K562 (cell line): ENCODE results near the gene SREBF1. TPM values are rescaled to one million over a fixed set of nuclear protein-coding genes. Genes with fewer than 3 reads are reported as not detected.

Experiments
- ATAC-seq: fragments of 200-7000 bp; cut with Tn5 transposase; 3 replicates; pipeline ENCODE4 v1.9.1; 2020; ENCODE audit warnings: moderate library complexity
- BruUV-seq: library from RNA; stranded (reverse); fragments of 400-500 nt; replicated peaks from 2 replicates; lab custom pipeline; 2021; lab: Mats Ljungman, UMichigan
- CTCF ChIA-PET: fragments of 300-600 bp; formaldehyde crosslinking; extraction: SDS; loops from one replicate; lab custom pipeline; 2021; ENCODE audit warnings: low intra/inter-chr PET ratio; lab: Yijun Ruan, JAX
- POLR2A ChIA-PET: fragments of 300-600, 350-650 bp; sonication (Branson Sonifier 250); formaldehyde crosslinking; extraction: SDS; loops from one replicate; lab custom pipeline; 2021; ENCODE audit warnings: antibody characterized with exemption, inconsistent platforms; lab: Yijun Ruan, JAX
- DNase-seq, 4 experiments: peaks; one replicate each; pipeline versions ENCODE4 v3.0.0 to v3.0.0-alpha.2; 2011 to 2018; ENCODE audit warnings: low spot score in 3 of 4, mixed read lengths in 3 of 4; ENCODE audit errors: extremely low read depth in 1 of 4
- FAIRE-seq: peaks from 2 replicates; lab custom pipeline; 2011; peaks lifted over from hg19 to GRCh38; lab: Jason Lieb, UNC
- H2AFZ ChIP-seq: 2 replicates; pipeline ENCODE4 v1.6.0; 2011; ENCODE audit warnings: low read depth, low read length, control low read depth, inconsistent platforms
- H3K27ac ChIP-seq: fragments of 200-600 bp; 3 replicates; pipeline ENCODE4 v1.8.0; 2011; ENCODE audit warnings: low read depth, mild to moderate bottlenecking, control low read depth, inconsistent platforms, low read length, moderate library complexity, mixed read lengths; ENCODE audit errors: extremely low read depth
- H3K27me3 ChIP-seq, 2 experiments: fragments of 300-600 bp in 1 of 2; 2 replicates in 1 of 2; 3 replicates in 1 of 2; pipeline versions ENCODE4 v1.6.0 to v1.8.0; 2011; ENCODE audit warnings: inconsistent platforms in 2 of 2, low read length in 2 of 2, mild to moderate bottlenecking in 1 of 2, mixed read lengths in 1 of 2, moderate library complexity in 1 of 2; ENCODE audit not compliant: control insufficient read depth in 2 of 2, insufficient read depth in 2 of 2
- H3K36me3 ChIP-seq: fragments of 300-600 bp; 3 replicates; pipeline ENCODE4 v1.8.0; 2011; ENCODE audit warnings: mild to moderate bottlenecking, low read length, inconsistent platforms; ENCODE audit not compliant: control insufficient read depth, insufficient read depth
- H3K4me1 ChIP-seq, 2 experiments: fragments of 200-600 bp in 1 of 2; replicated peaks in 1 of 2; 2 replicates in 1 of 2; 3 replicates in 1 of 2; pipeline versions ENCODE4 v1.5.1 to v1.8.0; 2011; ENCODE audit warnings: inconsistent platforms in 2 of 2, low read length in 2 of 2, mild to moderate bottlenecking in 1 of 2, mixed read lengths in 1 of 2, moderate library complexity in 1 of 2; ENCODE audit not compliant: control insufficient read depth in 2 of 2, insufficient read depth in 2 of 2
- H3K4me2 ChIP-seq: 2 replicates; pipeline ENCODE4 v1.6.1; 2011; ENCODE audit warnings: low read length, control low read depth, inconsistent platforms, mixed read lengths; ENCODE audit not compliant: insufficient read depth
- H3K4me3 ChIP-seq: fragments of 200-600 bp; sonication (generic), shearing (Covaris generic); 2 replicates; pipeline ENCODE4 v1.5.1; 2016; ENCODE audit warnings: control low read depth, inconsistent platforms
- H3K79me2 ChIP-seq: fragments of 200-600 bp; 3 replicates; pipeline ENCODE4 v1.8.0; 2011; ENCODE audit warnings: low read length, inconsistent platforms; ENCODE audit not compliant: control insufficient read depth, insufficient read depth
- H3K9ac ChIP-seq, 2 experiments: 2 replicates each; pipeline versions ENCODE4 v1.6.0 to v1.6.1; 2011; ENCODE audit warnings: low read depth in 2 of 2, low read length in 2 of 2, control low read depth in 1 of 2, inconsistent platforms in 1 of 2, mild to moderate bottlenecking in 1 of 2, mixed read lengths in 1 of 2; ENCODE audit not compliant: insufficient read depth in 1 of 2
- H3K9me1 ChIP-seq: one replicate; pipeline ENCODE4 v1.6.0; 2011; ENCODE audit warnings: inconsistent platforms, mild to moderate bottlenecking, low read length, moderate library complexity; ENCODE audit not compliant: control insufficient read depth, insufficient read depth
- H3K9me3 ChIP-seq: replicated peaks from 2 replicates; pipeline ENCODE4 v1.5.1; 2011; ENCODE audit warnings: low read depth, low read length, inconsistent platforms; ENCODE audit not compliant: control insufficient read depth, insufficient read depth
- H4K20me1 ChIP-seq: replicated peaks from 2 replicates; pipeline ENCODE4 v1.6.1; 2011; ENCODE audit warnings: low read length, inconsistent platforms, mixed read lengths; ENCODE audit not compliant: control insufficient read depth, insufficient read depth
- BRD9 ChIP-seq: fragments of 450-650 bp; IDR thresholded peaks from 2 replicates; pipeline ENCODE4 v1.6.1; 2018; ENCODE audit warnings: low read depth; ENCODE audit not compliant: partially characterized antibody
- KAT7 ChIP-seq: sonication (generic); formaldehyde crosslinking; IDR thresholded peaks from 2 replicates; pipeline ENCODE4 v1.8.0; 2022; ENCODE audit warnings: missing genetic modification reagents, mild to moderate bottlenecking, borderline replicate concordance
- KDM1A ChIP-seq, 2 experiments: fragments of 450-650 bp; IDR thresholded peaks; 2 replicates each; pipeline ENCODE4 v1.6.1; 2016; ENCODE audit warnings: mild to moderate bottlenecking in 2 of 2
- KLF13 ChIP-seq: fragments of 450-650 bp; IDR thresholded peaks from 2 replicates; pipeline ENCODE4 v1.6.1; 2016; ENCODE audit warnings: missing genetic modification characterization, low read depth, mild to moderate bottlenecking, missing compliant biosample characterization, moderate library complexity, borderline replicate concordance
- POLR2AphosphoS5 ChIP-seq: IDR thresholded peaks from 2 replicates; pipeline ENCODE4 v1.6.1; 2011; ENCODE audit warnings: mild to moderate bottlenecking, low read depth, low read length, moderate library complexity; ENCODE audit not compliant: control insufficient read depth, insufficient read depth
- RBM25 ChIP-seq: fragments of 200-400 bp; formaldehyde crosslinking; IDR thresholded peaks from 2 replicates; pipeline ENCODE4 v1.6.1; 2018; ENCODE audit warnings: low read length, low read depth, moderate library complexity; ENCODE audit not compliant: severe bottlenecking
- ZFPM2 ChIP-seq: fragments of 250-450 bp; sonication (Bioruptor Pico); IDR thresholded peaks from 2 replicates; pipeline ENCODE4 v1.5.1; 2022; ENCODE audit warnings: mild to moderate bottlenecking
- WGBS: fragments of 100-300 bp; shearing (Covaris generic); methylation state at CpG from one replicate; pipeline ENCODE4 v1.1.6; 2016; ENCODE audit warnings: low coverage, mixed read lengths; ENCODE audit not compliant: insufficient coverage; ENCODE audit errors: missing lambda C conversion rate; 5-methylcytosine and 5-hydroxymethylcytosine counted together
- in situ Hi-C: fragments of 300-500 bp; cut with MboI; formaldehyde crosslinking; loops from 4 replicates; pipeline ENCODE4 v1.15.0; 2018; ENCODE audit warnings: inconsistent platforms, mixed read lengths
- intact Hi-C: fragments of 100-400 bp; cut with micrococcal nuclease; formaldehyde crosslinking; loops from 2 replicates; pipeline ENCODE4 v1.14.2; 2022
- polyA plus RNA-seq, 8 experiments: library from polyadenylated mRNA; depleted of rRNA in 4 of 8; stranded (reverse) in 5 of 8; unstranded in 3 of 8; fragments of >200 nt; fragmentation: Nextera tagmentation in 2 of 8; fragmentation: Illumina TruSeq in 1 of 8; extraction: Ambion mirVana in 2 of 8; extraction: Trizol in 1 of 8; gene quantifications; 2 replicates each; pipeline versions ENCODE4 v1.2.1 to v1.2.3, GENCODE V29; 2011 to 2014; ENCODE audit warnings: inconsistent platforms in 1 of 8, missing spikeins in 1 of 8
- total RNA-seq, 7 experiments: library from RNA; depleted of rRNA in 6 of 7; stranded (reverse); fragments of >200 nt in 6 of 7; fragmentation: Illumina TruSeq in 2 of 7; extraction: Trizol in 2 of 7; gene quantifications; 2 replicates each; pipeline versions ENCODE4 v1.2.1 to v1.2.3, GENCODE V29; 2011 to 2021; ENCODE audit warnings: low replicate concordance in 1 of 7

SREBF1 gene
- total and polyA plus RNA-seq, 9 of the 15 experiments (the other 6 are each of a cell fraction or from before 2014, with no cell fraction given) = 1.6 to 169 (median 69.4) TPM

DNA sequence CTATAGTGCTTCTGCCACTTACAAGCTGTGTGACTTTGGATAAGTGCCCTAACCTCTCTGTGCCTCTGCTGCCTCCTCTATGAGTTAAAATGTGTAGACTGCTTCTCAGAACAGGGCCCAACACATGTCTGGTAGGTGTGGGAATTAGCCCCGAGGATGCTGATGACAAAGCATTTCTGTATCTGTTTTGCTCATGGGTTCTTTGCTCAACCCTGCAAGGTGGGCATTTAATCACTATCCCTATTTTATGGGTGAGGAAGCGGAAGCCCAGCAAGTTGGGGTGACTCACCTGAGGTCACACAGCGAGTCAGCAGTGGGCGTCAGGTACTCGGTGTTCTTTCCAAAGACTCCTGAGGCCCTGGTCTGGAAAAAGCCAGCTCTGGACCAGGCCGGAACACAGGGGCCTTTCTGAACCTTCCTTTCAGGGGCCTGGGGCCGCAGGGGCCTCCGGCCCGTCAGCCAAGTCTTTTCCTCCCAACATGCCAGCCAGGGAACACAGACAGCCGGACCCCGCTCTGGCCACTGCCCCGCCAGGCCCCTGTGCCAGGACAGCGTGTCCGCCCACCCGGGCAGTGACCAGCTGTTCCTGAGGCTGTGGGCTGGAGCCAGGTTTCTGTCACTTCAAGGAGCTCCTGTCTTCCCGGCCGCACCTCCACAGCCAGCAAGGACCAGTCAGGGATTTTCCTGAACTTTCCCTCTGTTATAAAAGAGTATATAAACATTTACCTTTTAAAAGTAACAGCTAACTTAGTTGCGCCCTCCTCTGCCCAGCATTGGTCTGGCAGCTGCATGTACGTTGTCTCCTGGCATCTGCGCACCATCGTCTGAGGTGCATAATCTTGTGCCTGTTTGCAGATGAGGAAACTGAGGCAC lies 62.5 kb downstream of the SREBF1 start (continued):
- peak; percentile 89 for TF ChIP-seq RBM25
- TF ChIP-seq BRD9 = peak; percentile 82
- TF ChIP-seq KDM1A (IDR thresholded peaks at IDR 0.05) = peak in 1 of 2 experiments; percentile 47; a peak in 2 of 4 replicates

DNA sequence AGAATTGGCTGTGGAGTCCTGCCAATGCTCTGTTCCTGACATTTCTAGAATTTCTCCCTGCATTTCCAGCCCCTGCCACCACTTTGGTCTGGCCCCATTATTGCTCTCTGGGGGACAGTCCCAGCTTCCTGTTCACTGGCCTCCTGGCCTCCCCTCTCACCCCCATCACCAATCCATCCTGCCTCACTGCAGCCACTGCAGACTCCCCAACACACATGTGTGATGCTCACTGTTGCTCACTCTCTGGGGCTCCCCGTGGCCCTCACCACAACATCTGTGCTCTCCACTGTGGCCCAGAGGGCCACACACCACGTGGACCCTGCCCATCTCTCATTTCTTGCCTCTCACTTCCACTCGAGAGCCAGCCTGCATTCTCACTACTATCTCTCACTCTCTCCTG lies 64.6 kb downstream of the SREBF1 start:
- ATAC-seq = no peak
- no peak for DNase-seq
- no peak overlapping the region for H3K4me3 ChIP-seq
- no peaks in the 10 kb centered on the region for H4K20me1 ChIP-seq
- H2AFZ ChIP-seq = no peak overlapping the region
- in situ Hi-C loops (no loop called here), intact Hi-C loops (no loop called here)
- no peaks in the 10 kb centered on the region for H3K9me1 ChIP-seq
- no peaks in the 10 kb centered on the region for H3K27me3 ChIP-seq
- 8% methylated on average over 2 of the region's 3 CpGs for whole genome bisulfite sequencing
- no peak for FAIRE-seq
- CTCF ChIA-PET = no interaction called here
- no TSS peak for BruUV-seq
- peaks cover 0 to 18% of the 10 kb centered on the region in 2 experiments; a peak in 2 of 5 replicates for H3K4me1 ChIP-seq
- no peak overlapping the region for H3K4me2 ChIP-seq
- no peak overlapping the region for H3K27ac ChIP-seq
- H3K9me3 ChIP-seq = no peaks in the 10 kb centered on the region
- no peaks in the 10 kb centered on the region for H3K79me2 ChIP-seq
- POLR2A ChIA-PET = no interaction called here
- H3K36me3 ChIP-seq = no peaks in the 10 kb centered on the region
- peak overlapping the region in 1 of 2 experiments; percentile 26; a peak in 1 of 4 replicates for H3K9ac ChIP-seq
- TF ChIP-seq KAT7 (CRISPR knock-in tag) = no peak
- TF ChIP-seq KLF13 (tag) = no peak
- TF ChIP-seq POLR2AphosphoS5 = no peak
- no peak for TF ChIP-seq ZFPM2 (CRISPR knock-in tag)
- TF ChIP-seq, all 486 proteins: peak for 0
